H9 (cell line): ENCODE measurements around the gene RAB31. TPM values are rescaled to one million over a fixed set of nuclear protein-coding genes. Genes with fewer than 3 reads are reported as not detected.

ENCODE experiments used
- DNase-seq: peaks from one replicate; pipeline ENCODE4 v3.0.0-alpha.2; 2017
- H2AFZ ChIP-seq: one replicate; pipeline ENCODE4 v1.6.1; 2013; ENCODE audit warnings: mild to moderate bottlenecking, low read length, control low read depth, moderate library complexity
- H2AK5ac ChIP-seq: 2 replicates; pipeline ENCODE4 v1.6.1; 2013; ENCODE audit warnings: low read length, control low read depth, mixed read lengths; ENCODE audit not compliant: insufficient read length
- H2BK120ac ChIP-seq: one replicate; pipeline ENCODE4 v1.6.1; 2013; ENCODE audit warnings: low read depth, mild to moderate bottlenecking, low read length, control low read depth, inconsistent platforms; ENCODE audit not compliant: poor library complexity, severe bottlenecking
- H2BK12ac ChIP-seq: 2 replicates; pipeline ENCODE4 v1.6.1; 2013; ENCODE audit warnings: low read length, control low read depth, mixed read lengths, low read depth; ENCODE audit not compliant: insufficient read length
- H2BK15ac ChIP-seq: 2 replicates; pipeline ENCODE4 v1.6.1; 2013; ENCODE audit warnings: low read depth, low read length, control low read depth
- H2BK20ac ChIP-seq: one replicate; pipeline ENCODE4 v1.6.1; 2013; ENCODE audit warnings: low read depth, mild to moderate bottlenecking, low read length, control low read depth, inconsistent platforms; ENCODE audit not compliant: poor library complexity, severe bottlenecking
- H2BK5ac ChIP-seq: 2 replicates; pipeline ENCODE4 v1.6.1; 2013; ENCODE audit warnings: low read length, control low read depth, mixed read lengths; ENCODE audit not compliant: insufficient read length
- H3K14ac ChIP-seq: 2 replicates; pipeline ENCODE4 v1.6.1; 2013; ENCODE audit warnings: low read length, control low read depth; ENCODE audit not compliant: insufficient read depth
- H3K18ac ChIP-seq: 2 replicates; pipeline ENCODE4 v1.6.1; 2013; ENCODE audit warnings: low read depth, mild to moderate bottlenecking, mixed read lengths, low read length, control low read depth; ENCODE audit not compliant: insufficient read length
- H3K23ac ChIP-seq: 2 replicates; pipeline ENCODE4 v1.6.1; 2013; ENCODE audit warnings: low read length, control low read depth, mixed read lengths, low read depth; ENCODE audit not compliant: insufficient read length
- H3K23me2 ChIP-seq: 2 replicates; pipeline ENCODE4 v1.6.1; 2013; ENCODE audit warnings: low read depth, mild to moderate bottlenecking, mixed read lengths, low read length, control low read depth; ENCODE audit not compliant: insufficient read length, poor library complexity, severe bottlenecking
- H3K27ac ChIP-seq: 2 replicates; pipeline ENCODE4 v1.5.1; 2013; ENCODE audit warnings: low read length, control low read depth, mixed read lengths, low read depth; ENCODE audit not compliant: insufficient read length
- H3K27me3 ChIP-seq: 2 replicates; pipeline ENCODE4 v1.6.1; 2013; ENCODE audit warnings: low read length, control low read depth, inconsistent platforms; ENCODE audit not compliant: insufficient read depth
- H3K4ac ChIP-seq: 2 replicates; pipeline ENCODE4 v1.6.1; 2013; ENCODE audit warnings: low read depth, mild to moderate bottlenecking, control low read depth, inconsistent platforms, low read length, moderate library complexity
- H3K4me1 ChIP-seq: 2 replicates; pipeline ENCODE4 v1.6.1; 2013; ENCODE audit warnings: low read length, control low read depth, inconsistent platforms; ENCODE audit not compliant: insufficient read depth
- H3K4me2 ChIP-seq: 2 replicates; pipeline ENCODE4 v1.6.1; 2013; ENCODE audit warnings: low read length, control low read depth, mixed read lengths; ENCODE audit not compliant: insufficient read length, insufficient read depth
- H3K56ac ChIP-seq: 2 replicates; pipeline ENCODE4 v1.6.1; 2013; ENCODE audit warnings: low read depth, mild to moderate bottlenecking, mixed read lengths, low read length, control low read depth; ENCODE audit not compliant: insufficient read length
- H3K79me1 ChIP-seq: 2 replicates; pipeline ENCODE4 v1.6.1; 2013; ENCODE audit warnings: low read depth, mild to moderate bottlenecking, moderate library complexity, low read length, control low read depth, inconsistent platforms; ENCODE audit not compliant: insufficient read depth, poor library complexity, severe bottlenecking
- H3K79me2 ChIP-seq: 2 replicates; pipeline ENCODE4 v1.6.1; 2013; ENCODE audit warnings: low read length, control low read depth, inconsistent platforms; ENCODE audit not compliant: insufficient read depth
- H3K9ac ChIP-seq: 2 replicates; pipeline ENCODE4 v1.6.1; 2013; ENCODE audit warnings: low read length, control low read depth, mixed read lengths; ENCODE audit not compliant: insufficient read length; ENCODE audit errors: extremely low read depth
- H3K9me3 ChIP-seq: one replicate; pipeline ENCODE4 v1.6.1; 2013; ENCODE audit warnings: low read depth, low read length, inconsistent platforms; ENCODE audit not compliant: control insufficient read depth
- H3T11ph ChIP-seq: one replicate; pipeline ENCODE4 v1.6.1; 2013; ENCODE audit warnings: mild to moderate bottlenecking, low read length, control low read depth, inconsistent platforms
- H4K20me1 ChIP-seq: one replicate; pipeline ENCODE4 v1.6.1; 2013; ENCODE audit not compliant: control insufficient read depth, insufficient read length, insufficient read depth
- H4K5ac ChIP-seq: 2 replicates; pipeline ENCODE4 v1.6.1; 2013; ENCODE audit warnings: low read depth, mild to moderate bottlenecking, mixed read lengths, low read length, control low read depth; ENCODE audit not compliant: insufficient read length
- H4K8ac ChIP-seq: replicated peaks from 2 replicates; pipeline ENCODE4 v1.6.1; 2013; ENCODE audit warnings: low read length, control low read depth, mixed read lengths, low read depth; ENCODE audit not compliant: insufficient read length
- H4K91ac ChIP-seq: 2 replicates; pipeline ENCODE4 v1.6.1; 2013; ENCODE audit warnings: low read depth, mild to moderate bottlenecking, moderate library complexity, mixed read lengths, low read length, control low read depth; ENCODE audit not compliant: insufficient read length
- H3K27ac Mint-ChIP-seq, 3 experiments: 2 replicates in 2 of 3; 3 replicates in 1 of 3; pipeline ENCODE4 v1.8.0; 2020 to 2021; ENCODE audit warnings: mixed read lengths in 3 of 3, mild to moderate bottlenecking in 1 of 3, moderate library complexity in 1 of 3
- H3K27me3 Mint-ChIP-seq: 2 replicates; pipeline ENCODE4 v1.8.0; 2021; ENCODE audit warnings: low read depth, mild to moderate bottlenecking, moderate library complexity, mixed read lengths
- H3K36me3 Mint-ChIP-seq, 3 experiments: 2 replicates in 2 of 3; 3 replicates in 1 of 3; pipeline ENCODE4 v1.8.0; 2020 to 2021; ENCODE audit warnings: low read depth in 3 of 3, mixed read lengths in 3 of 3; ENCODE audit not compliant: insufficient read depth in 1 of 3
- H3K4me1 Mint-ChIP-seq, 2 experiments: 2 replicates each; pipeline ENCODE4 v1.8.0; 2020; ENCODE audit warnings: mixed read lengths in 2 of 2
- H3K4me3 Mint-ChIP-seq, 2 experiments: 2 replicates in 1 of 2; 3 replicates in 1 of 2; pipeline ENCODE4 v1.8.0; 2020 to 2021; ENCODE audit warnings: mild to moderate bottlenecking in 2 of 2, mixed read lengths in 2 of 2, moderate library complexity in 1 of 2
- H3K9me3 Mint-ChIP-seq, 2 experiments: 2 replicates in 1 of 2; 3 replicates in 1 of 2; pipeline ENCODE4 v1.8.0; 2020; ENCODE audit warnings: mild to moderate bottlenecking in 2 of 2, mixed read lengths in 2 of 2, moderate library complexity in 1 of 2
- CTCF ChIP-seq: fragments of 200-600 bp; sonication (generic); conservative IDR thresholded peaks from 3 replicates; pipeline ENCODE4 v1.8.0; 2021; ENCODE audit warnings: antibody characterized with exemption, mild to moderate bottlenecking
- WGBS: extraction: QIAGEN DNeasy Blood & Tissue Kit; methylation state at CpG from one replicate; pipeline ENCODE4 v1.1.7; 2013; ENCODE audit warnings: missing lambda C conversion rate, low lambda C conversion rate, mixed read lengths; ENCODE audit not compliant: insufficient read length; ENCODE audit errors: extremely low coverage; 5-methylcytosine and 5-hydroxymethylcytosine counted together
- total RNA-seq: library from RNA; stranded (reverse); gene quantifications from 2 replicates; pipeline ENCODE4 v1.2.1, GENCODE V29; 2021

Gene RAB31
- total RNA-seq, 1 experiment from 2014 or later: 22.4 TPM

- no peaks in the 10 kb centered on the region for H3K4me1 ChIP-seq
- H2AK5ac ChIP-seq: no peak overlapping the region
- no peak overlapping the region for H2BK5ac ChIP-seq
- no peak overlapping the region for H3K4me2 ChIP-seq
- no peak overlapping the region for H4K91ac ChIP-seq
- no peak overlapping the region for H3K14ac ChIP-seq
- H3K4ac ChIP-seq: no peak overlapping the region
- H3K18ac ChIP-seq: no peak overlapping the region
- Mint-ChIP-seq H3K27me3 (no peaks in the 10 kb centered on the region), H3K4me3 (no peak overlapping the region), H3K36me3 (no peaks in the 10 kb centered on the region), H3K27ac (no peak overlapping the region), H3K9me3 (no peaks in the 10 kb centered on the region), H3K4me1 (peaks cover 7 to 13% of the 10 kb centered on the region in 2 experiments; a peak in 3 of 4 replicates)
- no peak overlapping the region for H2BK15ac ChIP-seq
- no peak overlapping the region for H2BK12ac ChIP-seq
- H3K27me3 ChIP-seq: no peaks in the 10 kb centered on the region; the same call in 1 of the 2 replicates
- no peak overlapping the region for H3K56ac ChIP-seq
- H4K8ac ChIP-seq: no peak overlapping the region
- H3K9ac ChIP-seq: no peak overlapping the region
- no peak for TF ChIP-seq CTCF
- H3K79me2 ChIP-seq: no peaks in the 10 kb centered on the region; the same call in 1 of the 2 replicates
- no peak overlapping the region for H3K27ac ChIP-seq
- no peak overlapping the region for H2BK120ac ChIP-seq
- DNase-seq: no peak
- H2BK20ac ChIP-seq: no peak overlapping the region
- H4K20me1 ChIP-seq: no peaks in the 10 kb centered on the region
- no CpG with 5 or more reads among the region's 4 CpGs for WGBS
- no peak overlapping the region for H3K23ac ChIP-seq
- H3K9me3 ChIP-seq: no peaks in the 10 kb centered on the region
- H3K79me1 ChIP-seq: no peaks in the 10 kb centered on the region
- H3K23me2 ChIP-seq: no peaks in the 10 kb centered on the region
- H3T11ph ChIP-seq: no peak overlapping the region
- H2AFZ ChIP-seq: no peak overlapping the region
- no peak overlapping the region for H4K5ac ChIP-seq
Observed at GRCh38 chr18:9756271-9756932, 48.3 kb downstream of the RAB31 start.
